ENCODE data around the gene CGNL1.

The CGNL1 gene

DNA sequence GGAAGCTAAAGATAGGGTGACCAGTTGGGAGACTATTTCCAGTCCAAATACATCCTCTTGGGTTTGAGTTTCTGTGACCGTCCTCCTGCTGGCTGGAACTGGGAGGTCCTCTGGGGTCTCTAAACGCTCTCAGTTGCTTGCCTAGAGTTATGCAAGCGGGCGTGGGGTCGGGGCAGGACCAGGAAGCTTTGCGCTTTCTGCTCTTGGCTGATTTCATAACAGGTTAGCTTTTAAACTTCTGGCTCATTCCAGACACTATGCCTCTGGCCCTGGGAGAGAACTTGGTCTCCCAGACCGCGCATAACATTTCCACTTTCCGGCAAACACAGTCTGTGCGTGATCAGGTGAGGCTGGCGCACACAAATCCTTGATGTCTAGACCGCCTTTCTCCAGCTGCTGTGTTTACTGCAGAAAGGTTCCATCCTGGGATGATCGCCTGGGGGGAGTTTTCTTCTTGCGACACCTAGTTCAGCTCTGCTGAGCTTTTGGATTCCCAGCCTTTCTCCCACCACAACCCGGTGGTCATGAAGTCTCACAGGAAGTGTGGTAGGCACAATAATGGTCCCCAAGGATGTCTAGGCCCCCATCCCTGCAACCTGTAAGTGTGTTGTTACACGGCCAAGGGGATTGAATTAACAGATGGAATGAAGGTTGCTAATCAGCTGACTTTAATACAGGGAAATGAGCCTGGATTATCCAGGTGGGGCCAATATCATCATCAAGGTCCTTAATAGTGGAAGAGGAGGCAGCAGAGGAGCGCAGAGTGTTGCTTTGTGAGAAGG lies 23.6 kb upstream of the CGNL1 start:
- DNase-seq (ENCODE audit: low read depth): no peak

DNA sequence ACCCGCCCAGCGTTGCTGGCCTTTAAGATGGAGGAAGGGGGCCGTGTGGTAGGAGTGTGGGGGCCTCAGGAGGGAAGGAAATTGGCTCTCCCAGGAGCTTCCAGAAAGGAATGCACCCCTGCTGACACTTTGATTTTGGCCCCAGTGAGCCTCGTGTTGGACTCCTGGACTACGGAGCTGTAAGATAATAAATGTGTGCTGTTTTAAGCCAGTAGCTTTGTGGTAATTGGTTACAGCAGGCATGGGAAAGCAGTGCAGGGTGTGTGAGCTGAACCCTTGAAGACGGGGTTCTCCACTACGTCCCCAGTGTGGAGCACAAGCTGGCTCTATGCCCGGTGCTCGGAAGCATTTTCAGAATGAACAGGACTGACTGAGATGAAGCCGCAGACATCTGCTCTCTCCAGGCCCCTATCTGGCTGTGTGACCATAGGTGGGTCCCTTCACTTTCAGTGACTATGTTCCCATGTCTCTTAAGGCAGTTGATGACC lies 22.9 kb upstream of the CGNL1 start:
- no peak for DNase-seq (ENCODE audit: low read depth)

DNA sequence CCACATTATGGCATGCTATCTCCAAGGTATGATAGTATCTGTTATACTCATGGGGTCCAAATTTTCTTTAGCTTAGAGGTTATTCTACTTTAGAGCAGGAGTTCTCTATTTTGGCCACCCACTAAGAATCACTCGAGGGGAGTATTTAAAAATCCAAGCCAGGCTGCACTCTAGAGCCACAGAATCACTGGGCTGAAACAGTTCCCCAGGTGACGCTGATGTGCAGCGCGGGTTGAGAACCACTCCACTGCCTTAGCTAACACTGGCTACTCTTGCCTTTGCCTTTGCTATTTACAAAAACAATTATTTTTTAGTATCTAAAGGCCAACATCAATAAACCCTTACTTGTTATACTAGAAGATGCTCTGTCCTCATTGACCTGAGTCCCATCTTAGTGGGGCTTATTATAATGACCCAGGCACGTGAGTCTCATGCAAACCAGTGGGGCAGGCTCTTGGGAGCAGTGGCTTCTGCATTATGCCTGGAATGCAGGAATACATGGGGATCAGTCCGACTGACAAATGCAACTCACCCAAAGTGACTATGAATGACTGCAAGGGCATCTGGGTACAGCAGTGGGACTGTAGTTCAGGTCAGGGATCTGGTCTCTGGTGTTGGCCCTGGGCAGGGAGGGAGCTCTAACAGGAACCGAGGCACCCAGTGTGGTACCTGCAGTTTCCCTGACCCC lies 21.7 kb upstream of the CGNL1 start:
- DNase-seq (ENCODE audit: low read depth): no peak

DNA sequence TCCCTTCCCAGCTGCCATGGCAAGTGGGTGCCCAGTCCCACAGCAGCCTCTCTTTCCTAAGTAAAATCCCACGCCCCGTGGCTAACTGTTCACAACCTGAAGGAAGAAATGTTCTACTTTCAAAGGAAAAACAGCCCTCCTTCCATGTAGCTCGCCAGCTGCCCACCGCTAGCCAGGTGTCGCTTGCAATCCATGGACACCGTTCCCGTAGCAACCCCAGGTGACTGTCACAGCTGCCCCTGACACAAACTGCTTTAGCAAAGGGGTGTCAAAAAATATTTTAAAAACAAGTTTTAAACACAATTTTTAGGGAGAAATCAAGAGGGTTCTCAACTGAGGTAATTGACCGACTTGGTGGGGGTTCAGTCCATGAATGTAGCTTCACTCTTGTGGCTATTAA lies 21.0 kb upstream of the CGNL1 start:
- DNase-seq (ENCODE audit: low read depth): no peak

DNA sequence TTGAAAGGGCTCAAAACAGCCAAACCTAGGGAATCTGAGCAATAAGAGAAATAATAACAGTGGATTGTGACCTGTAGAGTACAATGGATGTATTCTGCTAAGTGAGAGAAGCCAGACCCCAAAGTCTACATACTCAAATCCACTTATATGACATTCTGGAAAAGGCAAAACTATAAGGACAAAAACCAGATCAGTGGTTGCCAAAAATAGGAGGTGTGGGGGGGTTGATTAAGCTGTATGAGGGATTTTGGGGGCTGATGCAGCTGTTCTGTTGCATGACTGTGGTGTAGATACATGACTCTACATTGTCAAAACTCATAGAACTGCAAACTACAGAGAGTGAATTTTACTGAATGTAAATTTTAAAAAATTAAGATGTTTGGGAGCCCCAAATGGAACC lies 20.1 kb upstream of the CGNL1 start:
- DNase-seq (ENCODE audit: low read depth): no peak

DNA sequence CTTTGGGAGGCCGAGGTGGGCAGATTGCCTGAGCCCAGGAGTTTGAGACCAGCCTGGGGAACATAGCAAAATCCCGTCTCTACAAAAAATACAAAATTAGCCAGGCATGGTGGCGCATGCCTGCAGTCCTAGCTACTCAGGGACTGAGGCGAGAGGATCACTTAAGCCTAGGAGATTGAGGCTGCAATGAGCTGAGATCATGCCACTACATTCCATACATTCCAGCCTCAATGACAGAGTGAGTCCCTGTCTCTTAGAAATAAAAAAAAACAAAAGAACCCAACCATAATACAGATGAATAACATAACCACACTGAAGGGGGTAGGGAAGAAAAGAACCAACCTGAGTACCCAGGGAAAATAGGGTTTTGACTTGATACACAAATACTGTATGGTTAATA lies 19.7 kb upstream of the CGNL1 start:
- DNase-seq (ENCODE audit: low read depth): no peak

DNA sequence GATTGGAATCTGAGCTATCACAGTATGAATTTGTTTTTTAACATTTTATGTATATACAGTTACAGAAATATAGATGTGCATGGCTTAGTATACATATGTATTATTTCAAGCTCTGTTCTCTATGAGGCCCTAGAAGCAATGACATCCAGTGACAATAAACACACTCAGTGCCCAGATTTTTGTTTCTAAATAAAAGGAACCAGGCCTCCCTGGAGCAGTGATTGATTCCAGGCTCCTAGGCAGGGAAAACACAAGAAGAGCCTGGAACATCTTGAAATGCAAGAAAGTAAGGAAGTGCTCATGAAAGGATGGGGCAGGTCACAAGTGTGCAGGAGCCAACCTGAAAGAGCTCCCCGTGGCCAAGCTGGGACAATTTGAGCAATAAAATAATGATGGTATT lies 18.5 kb upstream of the CGNL1 start:
- DNase-seq (ENCODE audit: low read depth): no peak

DNA sequence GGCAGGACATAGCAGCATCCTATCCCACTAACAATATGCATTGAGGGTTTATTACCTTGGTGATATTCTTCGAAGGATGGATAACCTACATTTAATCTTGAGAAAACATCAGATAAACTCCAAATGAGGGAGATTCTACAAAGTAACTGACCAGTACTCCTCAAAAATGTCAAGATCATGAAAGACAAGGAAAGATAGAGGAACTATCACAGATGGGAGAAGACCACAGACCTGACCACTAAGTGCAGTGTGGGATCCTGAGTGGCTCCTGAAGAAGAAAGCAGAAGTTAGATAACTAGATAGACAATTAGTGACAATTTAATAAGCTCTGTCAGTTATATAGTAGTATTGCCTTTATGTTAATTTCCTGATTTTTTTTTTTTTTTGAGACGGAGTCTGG lies 17.7 kb upstream of the CGNL1 start:
- no peak for DNase-seq (ENCODE audit: low read depth)

DNA sequence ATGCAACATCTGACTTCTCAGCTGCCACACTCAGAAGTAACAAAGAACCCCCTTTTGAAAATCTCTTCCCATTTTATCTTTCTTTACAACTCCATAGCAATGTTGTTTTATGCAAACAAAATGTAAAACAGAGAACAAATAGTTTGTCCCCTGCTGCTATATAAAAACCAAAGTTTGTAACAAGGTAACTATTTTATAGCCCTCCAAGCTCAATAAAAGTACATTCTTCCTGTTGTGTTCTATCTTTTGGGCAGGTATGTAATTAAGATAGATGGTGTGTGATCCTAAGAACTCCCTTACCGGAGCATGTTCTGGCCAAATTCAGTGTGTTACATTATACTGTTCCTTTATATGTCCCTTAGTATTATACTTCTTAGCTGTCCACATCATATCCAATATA lies 12.6 kb upstream of the CGNL1 start:
- DNase-seq (ENCODE audit: low read depth): no peak

DNA sequence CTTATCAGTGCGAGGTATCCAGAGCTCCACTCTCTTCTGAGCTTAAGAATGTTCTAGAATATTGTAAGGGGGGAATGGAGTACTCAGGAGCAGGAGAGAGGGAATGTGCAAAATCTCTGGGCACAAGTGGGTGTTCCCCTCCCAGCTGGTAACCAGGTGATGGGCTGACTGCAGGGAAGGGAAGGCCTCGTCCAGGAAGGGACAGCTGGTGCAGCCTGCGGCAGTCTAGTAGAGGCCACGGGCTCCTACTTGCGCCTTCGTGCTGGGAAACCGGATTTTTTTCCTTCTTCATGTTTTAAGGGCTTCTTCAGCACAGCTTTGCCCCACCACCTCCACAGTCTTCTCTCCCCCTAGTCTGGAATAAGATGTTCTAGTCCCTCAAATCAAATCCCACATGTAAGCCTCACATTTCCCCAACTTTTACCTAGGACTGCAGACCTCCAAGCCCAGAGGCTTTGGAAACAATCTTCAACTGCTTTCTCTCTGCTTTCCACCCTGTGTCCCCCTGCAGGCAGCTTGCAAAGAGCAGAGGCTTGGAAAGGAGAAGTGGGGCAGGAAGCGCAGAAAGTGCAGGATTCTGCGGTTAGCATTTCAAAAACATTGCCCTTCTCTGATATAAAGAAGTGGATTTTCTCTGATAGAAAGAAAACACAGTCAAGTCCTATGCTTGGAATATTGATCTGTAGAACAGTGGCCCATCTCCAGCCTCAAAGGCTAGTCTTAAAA lies 11.9 kb upstream of the CGNL1 start:
- DNase-seq (ENCODE audit: low read depth): no peak

DNA sequence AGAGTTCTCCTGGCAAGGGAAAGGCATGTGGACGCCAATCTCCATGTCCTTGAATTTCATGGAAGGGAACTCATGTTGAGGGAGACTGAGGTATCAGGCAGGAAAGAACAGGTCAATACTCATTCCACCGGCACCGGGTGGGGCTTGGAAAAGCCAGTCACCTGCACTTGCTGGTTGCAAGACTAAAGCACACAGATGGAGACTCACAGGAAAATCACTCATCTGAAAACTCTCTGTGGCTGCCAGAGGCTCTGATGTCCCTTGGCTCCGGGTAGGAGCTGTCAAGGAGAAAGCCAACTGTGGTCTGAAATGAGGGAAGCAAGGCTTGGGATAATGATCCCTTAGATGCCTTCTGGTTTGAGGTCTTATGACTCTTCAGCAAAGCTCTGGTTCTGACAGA lies 8.7 kb upstream of the CGNL1 start:
- DNase-seq (ENCODE audit: low read depth): no peak

DNA sequence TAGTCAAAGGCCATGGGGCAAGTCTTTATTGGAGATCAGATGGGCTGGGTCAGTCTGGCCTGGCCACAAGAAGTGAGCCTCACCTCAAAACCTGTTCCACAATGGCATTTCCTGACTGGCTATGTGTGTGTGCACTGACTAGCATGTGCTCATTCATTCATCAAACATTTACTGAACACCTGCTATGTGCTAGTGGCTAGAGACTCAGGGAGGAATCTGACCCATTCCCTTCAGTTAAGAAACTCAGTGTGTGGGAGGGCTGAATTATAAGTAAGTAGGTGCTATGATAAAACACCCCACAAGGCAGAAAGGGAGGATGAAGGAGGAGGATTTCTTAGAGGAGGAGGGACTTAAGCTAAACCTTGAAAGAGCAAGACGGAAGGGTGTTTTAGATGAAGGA lies 5.4 kb upstream of the CGNL1 start:
- no peak for DNase-seq (ENCODE audit: low read depth)

DNA sequence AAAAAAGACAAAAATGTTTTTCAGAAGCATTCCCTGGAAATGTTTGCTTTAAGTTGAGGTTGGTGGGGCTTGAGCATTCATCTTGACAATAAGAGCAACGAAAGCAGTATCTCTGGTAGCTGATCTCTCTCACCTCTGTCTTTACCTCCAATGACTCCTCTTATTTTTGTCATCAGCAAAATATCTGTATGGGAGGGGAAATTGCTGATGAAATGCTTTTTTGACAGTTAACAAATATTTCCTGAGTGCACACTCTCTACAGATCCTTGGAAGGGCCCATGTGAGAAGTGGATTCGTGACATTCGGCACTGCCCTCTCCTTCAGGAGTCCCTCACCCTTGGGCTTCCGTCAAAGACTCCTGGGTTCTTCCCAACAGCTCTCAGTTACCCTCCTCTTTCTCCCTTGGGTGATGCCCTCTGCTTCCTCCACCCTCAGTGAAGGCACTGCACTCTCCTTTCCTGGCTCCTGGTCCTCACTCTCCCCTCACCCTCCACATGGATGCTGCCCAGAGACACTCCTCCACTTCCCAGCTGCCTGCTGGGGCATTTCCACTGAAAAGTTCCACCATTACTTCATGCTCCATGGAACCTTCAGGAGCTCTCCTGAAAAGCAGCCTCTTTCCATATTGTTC lies 2.9 kb upstream of the CGNL1 start:
- no peak for DNase-seq (ENCODE audit: low read depth)

DNA sequence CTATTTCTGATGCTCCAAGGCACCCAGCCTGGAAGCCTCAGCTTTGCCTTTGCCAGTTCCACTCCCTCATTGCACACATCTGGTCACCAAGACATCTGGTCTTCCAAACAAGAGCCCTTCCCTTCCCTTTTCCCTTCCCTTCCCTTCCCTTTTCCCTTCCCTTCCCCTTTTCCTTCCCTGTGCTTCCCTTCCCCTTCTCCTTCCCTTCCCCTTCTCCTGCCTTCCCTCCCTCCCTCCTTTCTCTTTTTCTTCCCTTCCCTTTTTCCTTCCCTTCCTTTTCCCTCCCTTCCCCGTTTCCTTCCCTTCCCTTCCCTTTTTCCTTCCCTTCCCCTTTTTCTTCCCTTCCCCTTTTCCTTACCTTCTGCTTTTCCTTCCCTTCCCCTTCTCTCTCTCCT lies 2.4 kb upstream of the CGNL1 start:
- DNase-seq (ENCODE audit: low read depth): no peak

DNA sequence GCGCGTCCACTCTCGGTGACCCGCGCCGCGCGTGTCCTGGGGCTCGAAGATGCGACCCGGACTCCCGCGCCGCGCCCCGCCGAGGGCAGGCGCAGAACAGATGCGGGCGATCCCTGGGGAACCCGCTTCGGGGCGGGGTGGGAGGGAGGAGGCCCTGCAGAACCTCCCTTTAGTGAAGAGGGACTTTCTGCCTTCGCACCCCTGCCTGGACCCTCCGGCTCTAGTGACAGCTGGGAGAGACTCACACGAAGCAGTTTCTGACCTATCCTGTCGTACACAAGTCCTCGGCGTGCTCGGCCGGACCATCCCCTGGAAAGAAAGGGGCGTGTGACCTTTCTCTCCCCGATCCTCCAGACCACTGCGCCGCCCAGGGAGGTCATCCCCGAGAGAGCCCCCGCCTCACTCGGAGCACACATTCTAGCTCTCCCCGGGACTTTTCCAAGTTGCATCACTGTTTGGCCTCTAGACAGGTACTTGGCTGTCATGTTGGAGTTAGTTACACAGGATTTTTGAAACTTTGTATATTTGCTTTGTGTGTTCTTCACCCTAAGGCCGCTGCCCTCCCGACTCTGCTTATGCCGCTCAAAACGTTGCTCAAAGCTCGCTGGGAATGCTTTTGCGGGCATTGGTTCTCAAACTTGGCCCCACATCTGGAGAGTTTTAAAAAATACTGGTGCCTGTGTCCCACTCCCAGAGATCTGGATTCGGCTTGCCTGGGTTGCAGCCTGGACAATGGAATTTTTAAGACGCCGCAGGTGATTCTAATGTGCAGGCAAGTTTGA lies 582 bp downstream of the CGNL1 start:
- DNase-seq (ENCODE audit: low read depth): no peak

DNA sequence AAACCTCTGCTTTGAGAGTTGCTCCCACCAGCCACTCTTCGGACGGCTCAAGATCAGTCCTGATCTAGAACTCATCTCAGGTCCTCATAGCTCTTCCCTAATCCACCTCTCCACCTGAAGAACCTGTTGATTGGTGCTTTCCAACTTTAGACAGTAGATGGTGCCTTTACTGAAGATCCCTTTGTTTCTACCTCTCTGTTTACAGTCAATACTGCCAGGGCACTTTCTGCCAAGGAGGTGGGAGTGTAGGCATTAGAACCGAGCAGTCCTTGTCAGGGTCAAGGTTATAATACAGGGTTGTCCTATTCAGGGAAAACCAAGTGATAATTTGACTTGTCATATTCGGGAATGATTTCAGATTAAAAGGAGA lies 1.2 kb downstream of the CGNL1 start:
- no peak for DNase-seq (ENCODE audit: low read depth)

DNA sequence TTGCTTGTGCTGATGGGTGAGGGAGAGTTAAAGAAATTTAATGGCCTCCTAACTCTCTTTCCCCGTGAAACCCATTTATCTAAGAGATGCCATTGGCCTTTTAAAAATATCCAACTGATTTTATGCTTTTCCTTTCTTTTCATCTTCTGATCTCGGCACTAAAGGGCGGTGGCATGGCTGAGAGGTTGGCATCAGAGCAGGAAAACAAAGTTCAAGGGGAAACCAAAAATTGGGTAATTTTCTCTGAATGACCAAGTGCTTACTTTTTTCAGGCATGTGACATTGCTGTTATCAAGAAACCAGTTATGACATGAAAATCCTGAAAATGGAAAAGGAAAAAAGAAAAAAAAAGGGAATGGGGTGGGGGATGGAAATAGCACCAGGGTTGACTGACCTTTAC lies 3.2 kb downstream of the CGNL1 start:
- DNase-seq (ENCODE audit: low read depth): no peak

DNA sequence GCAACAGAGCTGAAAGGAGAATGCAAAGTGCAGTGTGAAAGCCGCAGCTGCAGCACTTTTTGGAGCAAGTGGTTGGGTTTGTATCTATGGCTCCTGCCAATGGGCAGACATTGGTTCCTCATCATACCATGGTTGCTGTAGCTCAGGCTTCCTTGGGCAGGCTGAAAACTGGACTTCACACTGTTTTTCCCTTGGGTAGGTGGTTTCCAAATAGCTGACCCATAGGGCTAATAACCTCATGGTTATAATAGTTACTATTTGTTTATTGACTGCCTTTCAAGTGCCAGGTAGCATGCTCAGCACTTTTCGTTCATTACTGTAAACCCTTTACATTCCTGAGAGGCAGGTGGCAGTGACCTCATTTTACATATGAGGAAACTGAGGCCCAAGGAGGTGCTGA lies 4.5 kb downstream of the CGNL1 start:
- no peak for DNase-seq (ENCODE audit: low read depth)

DNA sequence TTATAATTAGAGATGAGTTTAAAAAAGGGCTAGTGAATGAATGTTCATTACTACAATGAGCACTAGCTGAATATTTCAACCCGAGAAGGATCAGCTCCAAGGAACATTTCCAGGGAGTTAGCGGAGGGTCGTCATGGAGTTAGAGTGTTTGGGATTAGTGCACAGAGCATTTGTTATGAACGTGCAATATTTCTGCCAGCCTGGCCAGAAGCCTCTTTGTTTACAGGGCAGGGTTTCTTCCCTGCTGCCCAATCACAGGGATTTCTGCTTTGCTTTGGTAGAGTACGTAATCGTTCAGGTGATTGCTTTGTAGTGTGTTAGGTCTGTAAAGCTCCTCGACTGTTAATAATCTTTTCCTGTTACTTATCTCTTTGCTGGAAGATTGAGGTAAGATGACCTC lies 5.9 kb downstream of the CGNL1 start:
- DNase-seq (ENCODE audit: low read depth): no peak

DNA sequence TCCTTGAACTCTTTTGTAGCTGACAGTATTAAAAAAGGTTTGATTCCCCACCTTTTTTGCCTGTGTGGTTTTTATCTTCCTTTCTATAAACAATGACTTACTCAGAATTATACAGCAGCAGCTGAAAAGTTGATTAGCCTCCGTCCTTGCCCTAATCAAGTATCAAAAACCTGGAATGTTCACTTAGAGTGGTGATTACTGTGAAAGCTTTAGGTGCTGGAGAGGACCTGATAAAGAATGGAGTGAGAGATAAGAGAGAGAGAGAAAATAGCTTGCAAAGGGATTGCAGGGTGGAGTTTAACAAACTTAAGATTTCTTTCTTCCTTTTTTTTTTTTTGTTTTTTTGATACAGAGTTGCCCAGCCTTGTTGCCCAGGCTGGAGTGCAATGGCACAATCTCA lies 6.7 kb downstream of the CGNL1 start:
- no peak for DNase-seq (ENCODE audit: low read depth)

DNA sequence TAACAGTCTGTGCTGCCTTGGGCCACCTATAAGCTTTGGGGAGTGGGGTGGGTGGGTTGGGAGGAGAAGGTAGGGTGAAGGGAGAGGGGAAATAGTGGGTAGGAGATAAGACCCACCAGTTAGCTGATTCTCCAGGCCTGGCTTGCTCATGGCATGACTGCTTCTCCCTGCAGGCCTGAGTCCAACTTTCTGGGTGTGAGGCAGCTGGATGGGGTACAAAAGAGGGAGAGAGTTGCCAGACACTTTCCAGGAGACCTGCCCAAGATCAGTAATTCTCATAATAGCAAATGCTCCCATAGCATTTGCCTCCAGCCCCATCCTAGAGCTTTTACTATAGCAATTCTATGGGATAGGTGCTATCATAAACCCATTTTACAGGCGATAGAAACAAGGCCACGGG lies 7.7 kb downstream of the CGNL1 start:
- no peak for DNase-seq (ENCODE audit: low read depth)

DNA sequence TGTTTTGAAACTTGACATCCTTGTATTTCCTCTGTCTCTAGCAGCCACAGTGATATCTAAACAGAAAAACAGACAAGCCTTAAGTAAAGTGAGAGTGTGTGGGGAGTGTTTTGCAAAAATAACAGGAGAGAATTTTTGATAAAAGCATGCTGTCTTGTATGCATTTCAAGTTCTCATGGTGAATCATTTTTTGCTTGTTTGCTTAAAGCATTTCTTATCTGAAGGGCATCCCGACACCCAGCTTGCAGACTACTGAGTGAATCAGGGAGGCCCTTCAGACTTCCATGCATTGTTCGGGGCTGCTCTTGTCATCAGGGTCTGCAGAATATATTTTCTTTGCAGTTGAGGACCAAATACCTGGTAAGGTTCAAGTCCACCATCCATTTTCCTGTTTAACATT lies 8.5 kb downstream of the CGNL1 start:
- no peak for DNase-seq (ENCODE audit: low read depth)
